SW 1271 (cell line): ENCODE data around the gene OPN3.
"Not testable (repeated sequence)": the region's sequence is repeated elsewhere in the genome, so short reads cannot be mapped to it uniquely, and the experiment has no call there.

ENCODE experiments used
- DNase-seq, 2 experiments: peaks; one replicate each; lab custom pipeline; 2025; lab: John Stamatoyannopoulos, UW

The OPN3 gene

GRCh38 chr1:241640149-241640866, at the start of gene OPN3, which contains the start of gene CHML:
TSS of gene OPN3 (minus strand) at chr1:241640369. CDS start at chr1:241640254, 115 bp downstream.
TSS of gene CHML (minus strand) at chr1:241640369. CDS start at chr1:241635766, 4,603 bp downstream.
- peak; percentile 15 to 72 for DNase-seq

GRCh38 chr1:241688940-241689368, 48.8 kb upstream of the OPN3 start:
- no peak for DNase-seq

- DNase-seq, result no peak
Measured at GRCh38 chr1:241684108-241684507, 43.9 kb upstream of the OPN3 start.

- DNase-seq, result no peak
Measured at GRCh38 chr1:241682921-241683320, 42.8 kb upstream of the OPN3 start.

GRCh38 chr1:241681861-241682448, 41.8 kb upstream of the OPN3 start:
- not testable (repeated sequence) for DNase-seq

- no peak for DNase-seq
Measured at GRCh38 chr1:241679961-241680360, 39.8 kb upstream of the OPN3 start.

GRCh38 chr1:241679404-241679803, 39.2 kb upstream of the OPN3 start:
- no peak for DNase-seq

- DNase-seq, result no peak
Measured at GRCh38 chr1:241678536-241678935, 38.4 kb upstream of the OPN3 start.

GRCh38 chr1:241677201-241677600, 37.0 kb upstream of the OPN3 start:
- DNase-seq, result no peak

GRCh38 chr1:241675983-241676382, 35.8 kb upstream of the OPN3 start:
- no peak for DNase-seq

- DNase-seq, result no peak
Measured at GRCh38 chr1:241674805-241675384, 34.7 kb upstream of the OPN3 start.

GRCh38 chr1:241672301-241672700, 32.1 kb upstream of the OPN3 start:
- no peak for DNase-seq

GRCh38 chr1:241666419-241666818, 26.2 kb upstream of the OPN3 start:
- DNase-seq, result no peak

- DNase-seq, result no peak
Measured at GRCh38 chr1:241660424-241660972, 20.3 kb upstream of the OPN3 start.

GRCh38 chr1:241659016-241659415, 18.8 kb upstream of the OPN3 start:
- DNase-seq, result not testable (repeated sequence)

- DNase-seq, result no peak
Measured at GRCh38 chr1:241658081-241658793, 18.1 kb upstream of the OPN3 start.

- DNase-seq, result no peak
Measured at GRCh38 chr1:241654641-241655040, 14.5 kb upstream of the OPN3 start.

GRCh38 chr1:241654019-241654418, 13.8 kb upstream of the OPN3 start:
- DNase-seq, result no peak

- DNase-seq, result no peak
Measured at GRCh38 chr1:241652012-241652411, 11.8 kb upstream of the OPN3 start, which contains the start of gene WDR64. TSS of gene WDR64 (plus strand) at chr1:241652281. CDS start at chr1:241652485, 204 bp downstream.

- no peak for DNase-seq
Measured at GRCh38 chr1:241648159-241648558, 8.0 kb upstream of the OPN3 start.

- no peak for DNase-seq
Measured at GRCh38 chr1:241647658-241648057, 7.5 kb upstream of the OPN3 start.

GRCh38 chr1:241646201-241646600, 6.0 kb upstream of the OPN3 start:
- no peak for DNase-seq
